ENCODE results near the gene POU2F1.

POU2F1 gene

GRCh38 chr1:167330601-167331293 is 110.1 kb downstream of the POU2F1 start:
- DNase-seq, result no peak
- in situ Hi-C loops (cut with HindIII; ENCODE audit: low pct_ligation_motif_present, low pct_unique_long_range_greater_than_20kb, low sequenced_read_pairs), result no loop called here

- in situ Hi-C loops (cut with HindIII; ENCODE audit: low pct_ligation_motif_present, low pct_unique_long_range_greater_than_20kb, low sequenced_read_pairs), result no loop called here
- DNase-seq, result no peak
Observed at GRCh38 chr1:167331650-167332049, 111.0 kb downstream of the POU2F1 start.

- in situ Hi-C loops (cut with HindIII; ENCODE audit: low pct_ligation_motif_present, low pct_unique_long_range_greater_than_20kb, low sequenced_read_pairs), result no loop called here
Observed at GRCh38 chr1:167332503-167332902, 111.8 kb downstream of the POU2F1 start.

GRCh38 chr1:167333124-167333523 is 112.4 kb downstream of the POU2F1 start:
- in situ Hi-C loops (cut with HindIII; ENCODE audit: low pct_ligation_motif_present, low pct_unique_long_range_greater_than_20kb, low sequenced_read_pairs), result no loop called here
- DNase-seq, result no peak

More at GRCh38 chr1:167332503-167332902, 111.8 kb downstream of the POU2F1 start:
- no peak for DNase-seq

DNA sequence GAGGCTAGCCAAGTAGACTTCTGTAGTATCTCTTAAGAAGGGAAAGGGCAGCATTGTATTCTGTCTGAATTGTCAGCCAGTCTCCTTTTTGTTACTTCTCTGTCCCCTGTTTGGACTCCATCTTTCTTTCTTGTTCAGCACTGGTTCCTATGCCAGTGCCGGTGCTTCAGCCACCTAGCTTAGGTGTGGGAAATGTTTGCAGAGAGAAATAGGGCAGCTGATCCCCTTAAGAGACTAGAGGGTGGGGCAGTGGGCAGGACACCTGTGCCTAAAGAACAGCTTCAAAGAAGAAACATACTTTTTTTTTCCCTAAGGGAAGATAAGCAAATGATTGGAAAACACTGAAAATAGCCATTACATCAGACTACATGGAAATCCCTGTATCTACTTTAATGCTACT is 113.0 kb downstream of the POU2F1 start:
- no peak for DNase-seq
- in situ Hi-C loops (cut with HindIII; ENCODE audit: low pct_ligation_motif_present, low pct_unique_long_range_greater_than_20kb, low sequenced_read_pairs), result no loop called here

GRCh38 chr1:167339405-167339804 is 118.7 kb downstream of the POU2F1 start:
- in situ Hi-C loops (cut with HindIII; ENCODE audit: low pct_ligation_motif_present, low pct_unique_long_range_greater_than_20kb, low sequenced_read_pairs), result no loop called here
- no peak for DNase-seq

DNA sequence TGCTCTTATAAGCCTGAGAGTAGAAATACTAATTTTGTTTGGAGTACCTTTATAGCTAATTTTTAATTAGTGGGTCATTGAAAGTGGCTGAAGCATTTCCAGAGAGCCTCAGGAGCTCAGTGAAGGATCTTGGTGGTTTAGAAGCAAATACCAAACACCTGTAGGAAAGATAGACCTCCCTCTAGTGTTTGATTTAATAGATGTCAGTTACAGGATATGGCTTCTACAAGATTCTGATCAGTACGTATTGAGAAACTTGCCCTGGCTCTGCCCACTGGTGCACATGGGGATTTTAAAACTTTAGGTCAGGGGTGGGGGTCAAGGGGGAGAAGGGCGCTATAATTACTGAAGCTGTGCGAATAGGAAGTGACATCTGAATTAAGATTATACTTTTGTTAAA is 122.2 kb downstream of the POU2F1 start:
- DNase-seq, result peak; percentile 46
- in situ Hi-C loops (cut with HindIII; ENCODE audit: low pct_ligation_motif_present, low pct_unique_long_range_greater_than_20kb, low sequenced_read_pairs), result no loop called here

GRCh38 chr1:167344112-167344511 is 123.4 kb downstream of the POU2F1 start:
- in situ Hi-C loops (cut with HindIII; ENCODE audit: low pct_ligation_motif_present, low pct_unique_long_range_greater_than_20kb, low sequenced_read_pairs), result no loop called here
- DNase-seq, result no peak

DNA sequence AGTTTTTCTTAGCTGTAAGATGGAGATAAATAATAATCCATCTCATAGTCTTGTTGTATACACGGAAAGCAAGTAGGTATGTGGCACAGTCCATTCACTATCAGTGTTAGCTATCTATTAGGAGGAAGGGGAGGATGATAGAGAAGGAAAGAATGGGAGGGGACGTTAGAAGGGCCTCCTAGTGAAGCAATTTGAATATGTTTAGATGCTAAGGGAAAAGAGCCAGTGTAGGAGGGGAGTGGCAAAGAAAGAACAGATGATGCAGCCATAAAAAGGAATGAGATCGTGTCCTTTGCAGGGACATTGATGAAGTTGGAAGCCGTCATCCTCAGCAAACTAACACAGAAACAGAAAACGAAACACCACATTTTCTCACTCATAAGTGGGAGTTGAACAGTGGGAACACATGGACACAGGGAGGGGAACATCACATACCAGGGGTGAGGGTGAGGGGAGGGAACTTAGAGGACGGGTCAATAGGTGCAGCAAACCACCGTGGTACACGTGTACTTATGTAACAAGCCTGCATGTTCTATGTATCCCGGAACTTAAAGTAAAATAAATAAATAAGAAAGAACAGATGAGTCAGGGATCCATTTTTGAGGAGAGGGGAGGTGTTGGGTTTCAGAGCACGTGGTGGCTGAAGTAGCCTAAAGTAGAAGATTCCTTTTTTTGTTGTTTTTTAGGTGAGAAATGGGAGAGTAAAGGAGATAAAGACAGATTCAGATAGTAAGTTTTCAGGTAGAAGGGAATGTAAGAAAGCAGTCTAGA is 124.1 kb downstream of the POU2F1 start:
- in situ Hi-C loops (cut with HindIII; ENCODE audit: low pct_ligation_motif_present, low pct_unique_long_range_greater_than_20kb, low sequenced_read_pairs), result no loop called here
- DNase-seq, result no peak

- in situ Hi-C loops (cut with HindIII; ENCODE audit: low pct_ligation_motif_present, low pct_unique_long_range_greater_than_20kb, low sequenced_read_pairs), result no loop called here
- no peak for DNase-seq
Observed at GRCh38 chr1:167345386-167345733, 124.7 kb downstream of the POU2F1 start.

DNA sequence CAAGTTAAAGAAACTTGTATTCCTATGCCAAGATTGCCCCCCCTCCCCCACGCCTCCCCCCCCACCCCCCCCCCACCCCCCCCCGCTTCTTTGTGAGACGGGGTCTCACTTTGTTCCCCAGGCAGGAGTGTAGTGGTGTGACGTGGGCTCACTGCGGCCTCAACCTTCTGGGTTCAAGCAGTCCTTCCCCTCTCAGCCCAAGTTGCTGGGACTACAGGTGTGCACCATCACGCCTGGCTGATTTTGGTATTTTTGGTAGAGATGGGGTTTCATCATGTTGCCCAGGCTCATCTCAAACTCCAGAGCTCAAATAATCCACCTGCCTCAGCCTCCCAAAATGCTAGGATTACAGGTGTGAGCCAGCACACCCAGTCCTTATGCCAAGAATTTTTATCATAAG is 136.6 kb downstream of the POU2F1 start:
- in situ Hi-C loops (cut with HindIII; ENCODE audit: low pct_ligation_motif_present, low pct_unique_long_range_greater_than_20kb, low sequenced_read_pairs), result no loop called here
- DNase-seq, result no peak

GRCh38 chr1:167359295-167359694 is 138.6 kb downstream of the POU2F1 start:
- DNase-seq, result no peak
- in situ Hi-C loops (cut with HindIII; ENCODE audit: low pct_ligation_motif_present, low pct_unique_long_range_greater_than_20kb, low sequenced_read_pairs), result no loop called here

- DNase-seq, result no peak
- in situ Hi-C loops (cut with HindIII; ENCODE audit: low pct_ligation_motif_present, low pct_unique_long_range_greater_than_20kb, low sequenced_read_pairs), result no loop called here
Observed at GRCh38 chr1:167360120-167360519, 139.4 kb downstream of the POU2F1 start.

GRCh38 chr1:167362638-167363037 is 142.0 kb downstream of the POU2F1 start:
- no peak for DNase-seq
- in situ Hi-C loops (cut with HindIII; ENCODE audit: low pct_ligation_motif_present, low pct_unique_long_range_greater_than_20kb, low sequenced_read_pairs), result no loop called here

DNA sequence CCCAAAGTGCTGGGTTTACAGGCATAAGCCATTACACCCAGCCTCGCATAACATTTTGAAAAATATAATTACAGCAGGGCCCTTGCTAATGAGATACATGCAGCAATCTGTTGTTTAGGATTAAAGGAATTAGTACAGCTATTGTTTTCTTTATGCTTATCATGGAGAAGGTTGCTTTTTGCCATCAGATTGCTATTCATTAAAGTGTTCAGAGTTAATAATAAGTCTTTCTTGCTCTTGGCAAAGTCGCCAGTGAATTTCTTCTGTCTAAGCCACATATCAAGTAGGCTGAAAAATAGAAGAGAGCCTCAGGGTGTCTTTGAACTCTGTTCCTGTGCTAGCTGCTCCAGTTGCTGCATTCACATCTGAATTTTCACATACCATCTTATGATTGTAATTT is 144.1 kb downstream of the POU2F1 start:
- DNase-seq, result no peak
- in situ Hi-C loops (cut with HindIII; ENCODE audit: low pct_ligation_motif_present, low pct_unique_long_range_greater_than_20kb, low sequenced_read_pairs), result no loop called here

DNA sequence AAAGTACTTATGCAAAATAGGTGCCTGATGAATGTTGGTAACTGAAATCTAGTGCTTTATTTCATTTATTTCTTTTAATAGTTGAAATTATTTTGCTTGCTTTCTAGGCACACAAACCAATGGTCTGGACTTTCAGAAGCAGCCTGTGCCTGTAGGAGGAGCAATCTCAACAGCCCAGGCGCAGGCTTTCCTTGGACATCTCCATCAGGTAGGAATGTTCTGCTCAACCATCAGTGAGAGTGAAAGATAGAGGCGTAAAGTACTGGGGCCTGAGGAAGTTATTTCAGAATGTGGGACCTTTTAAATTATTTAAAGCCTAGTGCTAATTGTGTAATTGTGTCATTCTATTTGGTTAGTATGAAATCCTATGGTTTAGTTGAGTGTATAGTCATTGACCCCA is 144.7 kb downstream of the POU2F1 start:
- no peak for DNase-seq
- in situ Hi-C loops (cut with HindIII; ENCODE audit: low pct_ligation_motif_present, low pct_unique_long_range_greater_than_20kb, low sequenced_read_pairs), result no loop called here

- DNase-seq, result no peak
- in situ Hi-C loops (cut with HindIII; ENCODE audit: low pct_ligation_motif_present, low pct_unique_long_range_greater_than_20kb, low sequenced_read_pairs), result no loop called here
Observed at GRCh38 chr1:167367705-167368104, 147.0 kb downstream of the POU2F1 start.

DNA sequence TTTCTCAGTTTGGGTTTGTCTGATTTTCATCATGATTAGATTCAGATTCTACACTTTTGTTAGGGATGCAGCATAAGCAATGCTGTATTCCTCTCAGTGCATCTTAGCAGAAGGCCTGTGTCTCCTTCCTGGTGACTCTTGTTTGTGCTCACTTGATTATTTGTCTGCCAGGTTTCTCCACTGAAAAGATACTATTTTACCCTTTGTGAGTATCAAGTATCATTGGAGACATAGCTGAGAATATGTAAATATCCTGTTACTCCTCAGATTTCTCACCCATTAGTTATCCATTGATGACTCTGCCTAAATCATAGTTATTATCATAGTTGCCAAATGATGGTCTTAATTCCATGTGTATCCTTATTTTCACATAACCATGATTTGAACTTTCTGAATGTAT is 148.5 kb downstream of the POU2F1 start:
- in situ Hi-C loops (cut with HindIII; ENCODE audit: low pct_ligation_motif_present, low pct_unique_long_range_greater_than_20kb, low sequenced_read_pairs), result no loop called here
- DNase-seq, result no peak

- in situ Hi-C loops (cut with HindIII; ENCODE audit: low pct_ligation_motif_present, low pct_unique_long_range_greater_than_20kb, low sequenced_read_pairs), result no loop called here
- no peak for DNase-seq
Observed at GRCh38 chr1:167369933-167370332, 149.2 kb downstream of the POU2F1 start.

DNA sequence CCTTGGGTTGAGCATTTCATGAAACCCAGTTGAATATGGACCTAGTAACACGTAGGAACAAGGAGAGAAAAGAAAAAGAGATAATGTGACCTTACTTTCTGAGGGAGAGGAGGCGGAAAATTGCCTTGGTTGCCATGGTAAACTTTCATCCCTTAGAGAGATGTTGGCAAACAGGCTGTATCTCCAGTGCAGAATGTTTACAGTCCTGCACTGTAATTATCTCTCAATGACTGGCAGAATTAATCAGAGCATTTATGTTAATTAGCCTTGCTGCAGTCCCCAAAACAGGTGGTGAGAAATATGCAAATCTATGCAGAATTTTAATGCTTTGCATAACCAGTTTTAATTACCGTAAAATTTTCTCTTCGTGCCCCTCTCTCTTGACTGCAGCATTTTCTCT is 150.3 kb downstream of the POU2F1 start:
- in situ Hi-C loops (cut with HindIII; ENCODE audit: low pct_ligation_motif_present, low pct_unique_long_range_greater_than_20kb, low sequenced_read_pairs), result no loop called here
- DNase-seq, result no peak

Data from ACHN (cell line).